ENCODE results near the gene WDR76. TPM values are rescaled to one million over a fixed set of nuclear protein-coding genes. Genes with fewer than 3 reads are reported as not detected.
"Not testable (repeated sequence)": the region's sequence is repeated elsewhere in the genome, so short reads cannot be mapped to it uniquely, and the experiment has no call there.

The WDR76 gene
- total and polyA plus RNA-seq, 10 donors = 1.5 to 16.3 (median 6.5) TPM

GRCh38 chr15:43828061-43828657 lies 1.4 kb downstream of the WDR76 start:
- no peak for DNase-seq
- Histone ChIP-seq H3K36me3 (peaks cover 0 to 17% (median 0%) of the 10 kb centered on the region in 6 donors), H3K4me3 (peak overlapping the region in 3 of 8 donors; percentile 58 to 80 (median 72)), H3K4me1 (peaks cover 22 to 85% (median 49%) of the 10 kb centered on the region in 6 donors), H3K27ac (peak overlapping the region in 5 of 8 donors; percentile 74 to 87 (median 81)), H3K9me3 (no peaks in the 10 kb centered on the region), H3K27me3 (replicated peaks in 1 of 7) (no peaks in the 10 kb centered on the region)
- WGBS, 5 donors = 46 to 69% (median 58%) methylated on average over 6 of the region's 6 CpGs
- no peak for TF ChIP-seq CTCF (IDR thresholded peaks at IDR 0.05 in 8 of 11, conservative IDR thresholded peaks at IDR 0.05 in 3 of 11)
- no peak for TF ChIP-seq POLR2AphosphoS5 (IDR thresholded peaks at IDR 0.05)
- TF ChIP-seq POLR2A (IDR thresholded peaks at IDR 0.05) = no peak
- intact Hi-C loops (cut with DNase I; ENCODE audit: low total_unique reads) = no loop called here

GRCh38 chr15:43829951-43830540 lies 3.2 kb downstream of the WDR76 start:
- H3K9me3 ChIP-seq; intact Hi-C loops (cut with DNase I; ENCODE audit: low total_unique reads); H3K27me3 ChIP-seq (replicated peaks in 1 of 7); H3K4me3 ChIP-seq; DNase-seq; H3K27ac ChIP-seq: not testable (repeated sequence)
- WGBS, 5 donors = 91 to 99% (median 94%) methylated on average over 9 of the region's 9 CpGs
- Histone ChIP-seq H3K4me1 (peaks cover 12 to 71% (median 36%) of the 10 kb centered on the region in 6 donors), H3K36me3 (peaks cover 0 to 36% (median 0%) of the 10 kb centered on the region in 6 donors)

- DNase-seq; H3K4me3 ChIP-seq; H3K27ac ChIP-seq; H3K9me3 ChIP-seq; intact Hi-C loops (cut with DNase I; ENCODE audit: low total_unique reads); H3K27me3 ChIP-seq (replicated peaks in 1 of 7): not testable (repeated sequence)
- Histone ChIP-seq H3K4me1 (peaks cover 10 to 63% (median 29%) of the 10 kb centered on the region in 6 donors), H3K36me3 (peaks cover 0 to 43% (median 4%) of the 10 kb centered on the region in 6 donors)
- WGBS, 5 donors = 83 to 90% (median 86%) methylated on average over 9 of the region's 9 CpGs
These were observed 4.0 kb downstream of the WDR76 start for GRCh38 chr15:43830691-43831275.

GRCh38 chr15:43831519-43832052 lies 4.8 kb downstream of the WDR76 start:
- DNase-seq; H3K9me3 ChIP-seq; intact Hi-C loops (cut with DNase I; ENCODE audit: low total_unique reads); H3K27me3 ChIP-seq (replicated peaks in 1 of 7); H3K27ac ChIP-seq; H3K4me3 ChIP-seq: not testable (repeated sequence)
- peaks cover 5 to 55% (median 22%) of the 10 kb centered on the region in 6 donors for H3K4me1 ChIP-seq
- peaks cover 0 to 51% (median 8%) of the 10 kb centered on the region in 6 donors for H3K36me3 ChIP-seq
- 94 to 95% (median 95%) methylated on average over 14 of the region's 14 CpGs for WGBS, 5 donors

DNA sequence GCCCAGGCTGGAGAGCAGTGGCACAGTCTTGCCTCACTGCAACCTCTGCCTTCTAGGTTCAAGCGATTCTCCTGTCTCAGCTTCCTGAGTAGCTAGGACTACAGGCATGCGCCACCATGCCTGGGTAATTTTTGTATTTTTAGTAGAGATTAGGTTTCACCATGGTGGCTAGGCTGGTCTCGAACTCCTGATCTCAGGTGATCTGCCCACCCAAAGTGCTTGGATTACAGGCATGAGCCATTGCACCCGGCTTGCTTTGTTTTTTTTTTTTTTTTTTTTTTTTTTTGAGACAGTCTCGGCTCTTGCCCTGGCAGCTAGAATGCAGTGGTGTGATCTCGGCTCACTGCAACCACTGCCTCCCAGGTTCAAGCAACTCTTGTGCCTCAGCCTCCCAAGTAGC lies 5.7 kb downstream of the WDR76 start:
- WGBS, 5 donors = 87 to 97% (median 93%) methylated on average over 6 of the region's 6 CpGs
- Histone ChIP-seq H3K4me1 (peaks cover 0 to 46% (median 15%) of the 10 kb centered on the region in 6 donors), H3K36me3 (peaks cover 0 to 60% (median 8%) of the 10 kb centered on the region in 6 donors)
- H3K27ac ChIP-seq; H3K4me3 ChIP-seq; DNase-seq; intact Hi-C loops (cut with DNase I; ENCODE audit: low total_unique reads); H3K27me3 ChIP-seq (replicated peaks in 1 of 7); H3K9me3 ChIP-seq: not testable (repeated sequence)

GRCh38 chr15:43845421-43845820 lies 18.6 kb downstream of the WDR76 start:
- DNase-seq = no peak
- intact Hi-C loops (cut with DNase I; ENCODE audit: low total_unique reads) = no loop called here
- TF ChIP-seq POLR2A (IDR thresholded peaks at IDR 0.05) = no peak
- TF ChIP-seq POLR2AphosphoS5 (IDR thresholded peaks at IDR 0.05) = no peak
- TF ChIP-seq CTCF (IDR thresholded peaks at IDR 0.05 in 8 of 11, conservative IDR thresholded peaks at IDR 0.05 in 3 of 11) = no peak

More at GRCh38 chr15:43845421-43845820, 18.6 kb downstream of the WDR76 start:
- Histone ChIP-seq H3K9me3 (no peaks in the 10 kb centered on the region), H3K4me1 (no peaks in the 10 kb centered on the region), H3K36me3 (peaks cover 0 to 83% (median 7%) of the 10 kb centered on the region in 6 donors), H3K27ac (no peak overlapping the region), H3K4me3 (no peak overlapping the region), H3K27me3 (replicated peaks in 1 of 7) (no peaks in the 10 kb centered on the region)

Measured in spleen (tissue), 11 donors.